ENCODE data around the gene HPGD.
"Not testable (repeated sequence)": the region's sequence is repeated elsewhere in the genome, so short reads cannot be mapped to it uniquely, and the experiment has no call there.

HPGD gene

GRCh38 chr4:174528226-174528625, 5.9 kb upstream of the HPGD start:
- DNase-seq (ENCODE audit: extremely low read depth in 1 of 2, low read depth in 1 of 2) = no peak

GRCh38 chr4:174526731-174527130, 4.4 kb upstream of the HPGD start:
- no peak for DNase-seq (ENCODE audit: extremely low read depth in 1 of 2, low read depth in 1 of 2)

GRCh38 chr4:174524242-174524641, 2.0 kb upstream of the HPGD start:
- no peak for DNase-seq (ENCODE audit: extremely low read depth in 1 of 2, low read depth in 1 of 2)

GRCh38 chr4:174523025-174523693, 871 bp upstream of the HPGD start:
- no peak for DNase-seq (ENCODE audit: extremely low read depth in 1 of 2, low read depth in 1 of 2)

- no peak for DNase-seq (ENCODE audit: extremely low read depth in 1 of 2, low read depth in 1 of 2)
Observed at GRCh38 chr4:174521800-174522182, 497 bp downstream of the HPGD start.

GRCh38 chr4:174520660-174521059, 1.6 kb downstream of the HPGD start:
- DNase-seq (ENCODE audit: extremely low read depth in 1 of 2, low read depth in 1 of 2) = no peak

- DNase-seq (ENCODE audit: extremely low read depth in 1 of 2, low read depth in 1 of 2) = no peak
Observed at GRCh38 chr4:174517502-174518445, 4.5 kb downstream of the HPGD start.

- no peak for DNase-seq (ENCODE audit: extremely low read depth in 1 of 2, low read depth in 1 of 2)
Observed at GRCh38 chr4:174516794-174517193, 5.5 kb downstream of the HPGD start.

- no peak for DNase-seq (ENCODE audit: extremely low read depth in 1 of 2, low read depth in 1 of 2)
Observed at GRCh38 chr4:174516345-174516744, 5.9 kb downstream of the HPGD start.

GRCh38 chr4:174512745-174513144, 9.5 kb downstream of the HPGD start:
- no peak for DNase-seq (ENCODE audit: extremely low read depth in 1 of 2, low read depth in 1 of 2)

- DNase-seq (ENCODE audit: extremely low read depth in 1 of 2, low read depth in 1 of 2) = no peak
Observed at GRCh38 chr4:174505892-174506291, 16.4 kb downstream of the HPGD start.

- no peak for DNase-seq (ENCODE audit: extremely low read depth in 1 of 2, low read depth in 1 of 2)
Observed at GRCh38 chr4:174505007-174505406, 17.3 kb downstream of the HPGD start.

- no peak for DNase-seq (ENCODE audit: extremely low read depth in 1 of 2, low read depth in 1 of 2)
Observed at GRCh38 chr4:174503079-174503715, 19.1 kb downstream of the HPGD start.

GRCh38 chr4:174496631-174497432, 25.5 kb downstream of the HPGD start:
- DNase-seq (ENCODE audit: extremely low read depth in 1 of 2, low read depth in 1 of 2) = no peak

- no peak for DNase-seq (ENCODE audit: extremely low read depth in 1 of 2, low read depth in 1 of 2)
Observed at GRCh38 chr4:174495626-174496025, 26.7 kb downstream of the HPGD start.

GRCh38 chr4:174494726-174495125, 27.6 kb downstream of the HPGD start:
- DNase-seq (ENCODE audit: extremely low read depth in 1 of 2, low read depth in 1 of 2) = no peak

GRCh38 chr4:174494146-174494545, 28.1 kb downstream of the HPGD start:
- no peak for DNase-seq (ENCODE audit: extremely low read depth in 1 of 2, low read depth in 1 of 2)

- no peak for DNase-seq (ENCODE audit: extremely low read depth in 1 of 2, low read depth in 1 of 2)
Observed at GRCh38 chr4:174490451-174490961, 31.8 kb downstream of the HPGD start.

- not testable (repeated sequence) for DNase-seq (ENCODE audit: extremely low read depth in 1 of 2, low read depth in 1 of 2)
Observed at GRCh38 chr4:174488368-174488767, 33.9 kb downstream of the HPGD start.

- DNase-seq (ENCODE audit: extremely low read depth in 1 of 2, low read depth in 1 of 2) = no peak
Observed at GRCh38 chr4:174485025-174485424, 37.3 kb downstream of the HPGD start.

GRCh38 chr4:174483792-174484191, 38.5 kb downstream of the HPGD start:
- no peak for DNase-seq (ENCODE audit: extremely low read depth in 1 of 2, low read depth in 1 of 2)
